Measurements from ENCODE around the gene SH3PXD2A.

DNA sequence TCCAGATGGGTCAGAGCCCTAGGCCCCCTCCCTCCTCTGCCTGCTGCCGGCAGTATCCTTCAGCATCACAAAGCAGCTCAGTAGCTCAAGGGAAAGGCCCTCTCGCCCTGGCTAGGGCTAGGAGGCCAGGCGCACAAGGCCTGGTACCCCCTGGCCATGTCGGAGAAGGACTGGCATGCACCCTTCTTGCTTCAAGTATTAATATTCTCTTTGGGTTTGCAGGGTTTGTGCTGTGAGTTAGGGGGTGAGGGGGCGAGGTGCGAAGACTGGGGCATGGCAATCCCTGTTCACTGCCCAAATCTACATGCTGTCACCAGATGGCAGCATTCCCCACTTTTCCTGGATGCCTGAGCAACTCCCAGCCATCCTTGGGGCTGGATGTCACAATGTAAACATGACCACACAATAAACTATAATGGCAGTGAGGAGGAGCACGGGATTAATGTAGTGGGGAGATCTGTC is 256.7 kb downstream of the SH3PXD2A start:
- peak; percentile 59 to 78 (median 75) for TF ChIP-seq CTCF (IDR thresholded peaks at IDR 0.05 in 2 of 3, conservative IDR thresholded peaks at IDR 0.05 in 1 of 3; ENCODE audit: insufficient read depth in 2 of 3, low read depth in 1 of 3, low read length in 3 of 3)
- no peak for TF ChIP-seq TRIM24 (IDR thresholded peaks at IDR 0.05)
- TF ChIP-seq, protein P1, sequence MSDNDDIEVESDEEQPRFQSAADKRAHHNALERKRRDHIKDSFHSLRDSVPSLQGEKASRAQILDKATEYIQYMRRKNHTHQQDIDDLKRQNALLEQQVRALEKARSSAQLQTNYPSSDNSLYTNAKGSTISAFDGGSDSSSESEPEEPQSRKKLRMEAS (CRISPR knock-in tag; IDR thresholded peaks at IDR 0.05): no peak
- TF ChIP-seq JUND (IDR thresholded peaks at IDR 0.05; ENCODE audit: borderline replicate concordance, low read depth, low read length): no peak
- peak; percentile 27; the same call in 1 of the 3 replicates for TF ChIP-seq JUND (tag; IDR thresholded peaks at IDR 0.05; ENCODE audit: borderline replicate concordance, low read depth, low read length)
- TF ChIP-seq POLR2AphosphoS5 (IDR thresholded peaks at IDR 0.05; ENCODE audit: control insufficient read depth, insufficient read depth, low read depth, low read length): no peak
- no peak for TF ChIP-seq ZNF280A (IDR thresholded peaks at IDR 0.05; ENCODE audit: low read depth, partially characterized antibody)
- no peak for TF ChIP-seq BHLHE40 (IDR thresholded peaks at IDR 0.05; ENCODE audit: low read length)
- TF ChIP-seq ZNF507 (tag; conservative IDR thresholded peaks at IDR 0.05): no peak
- no peak for TF ChIP-seq COPS2 (conservative IDR thresholded peaks at IDR 0.05)

Data from K562 (cell line).